Cardiac fibroblast (primary cell): ENCODE data around the gene ARID1B.

ENCODE experiments used
- DNase-seq, 2 donors: peaks; one replicate each; pipeline versions ENCODE4 v3.0.0 to v3.0.0-alpha.2; 2010; ENCODE audit warnings: low read depth in 2 of 2
- H3K4me3 ChIP-seq, 2 donors: replicated peaks in 1 of 2; 1 replicate in 1 of 2; 2 replicates in 1 of 2; pipeline ENCODE4 v1.5.1; 2011; ENCODE audit warnings: low read depth in 2 of 2, low read length in 2 of 2, mild to moderate bottlenecking in 2 of 2, moderate library complexity in 1 of 2
- TF ChIP-seq, protein P1 (sequence below): IDR thresholded peaks from one replicate; pipeline ENCODE4 v1.5.1; 2011; ENCODE audit warnings: low read depth, mild to moderate bottlenecking, low read length, inconsistent platforms

Gene ARID1B

GRCh38 chr6:157063923-157064322, 286.7 kb downstream of the ARID1B start:
- DNase-seq = no peak
- TF ChIP-seq, protein P1, sequence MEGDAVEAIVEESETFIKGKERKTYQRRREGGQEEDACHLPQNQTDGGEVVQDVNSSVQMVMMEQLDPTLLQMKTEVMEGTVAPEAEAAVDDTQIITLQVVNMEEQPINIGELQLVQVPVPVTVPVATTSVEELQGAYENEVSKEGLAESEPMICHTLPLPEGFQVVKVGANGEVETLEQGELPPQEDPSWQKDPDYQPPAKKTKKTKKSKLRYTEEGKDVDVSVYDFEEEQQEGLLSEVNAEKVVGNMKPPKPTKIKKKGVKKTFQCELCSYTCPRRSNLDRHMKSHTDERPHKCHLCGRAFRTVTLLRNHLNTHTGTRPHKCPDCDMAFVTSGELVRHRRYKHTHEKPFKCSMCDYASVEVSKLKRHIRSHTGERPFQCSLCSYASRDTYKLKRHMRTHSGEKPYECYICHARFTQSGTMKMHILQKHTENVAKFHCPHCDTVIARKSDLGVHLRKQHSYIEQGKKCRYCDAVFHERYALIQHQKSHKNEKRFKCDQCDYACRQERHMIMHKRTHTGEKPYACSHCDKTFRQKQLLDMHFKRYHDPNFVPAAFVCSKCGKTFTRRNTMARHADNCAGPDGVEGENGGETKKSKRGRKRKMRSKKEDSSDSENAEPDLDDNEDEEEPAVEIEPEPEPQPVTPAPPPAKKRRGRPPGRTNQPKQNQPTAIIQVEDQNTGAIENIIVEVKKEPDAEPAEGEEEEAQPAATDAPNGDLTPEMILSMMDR = no peak
- H3K4me3 ChIP-seq = no peak overlapping the region

DNA sequence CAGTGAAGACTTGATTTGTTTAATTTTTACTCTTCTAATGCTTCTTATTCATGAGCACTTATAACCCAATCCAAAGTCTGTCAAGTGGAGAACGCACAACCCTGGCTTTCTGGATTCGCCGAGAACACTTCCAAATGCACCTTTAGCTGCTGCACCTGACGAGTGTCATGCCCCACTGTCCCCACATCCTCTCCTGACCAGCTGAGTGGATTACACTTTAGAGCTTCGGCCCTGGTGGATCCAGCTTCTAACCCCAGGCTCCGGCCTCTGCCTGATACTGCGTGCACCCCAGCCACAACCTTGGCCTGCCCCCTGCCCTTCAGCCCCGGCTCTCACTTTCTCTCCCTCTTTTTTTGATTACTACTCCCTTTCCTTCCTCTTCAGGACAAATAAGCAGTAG, 287.3 kb downstream of the ARID1B start:
- no peak overlapping the region for H3K4me3 ChIP-seq
- TF ChIP-seq, protein P1 = no peak
- no peak for DNase-seq

GRCh38 chr6:157065366-157065765, 288.2 kb downstream of the ARID1B start:
- DNase-seq = no peak
- no peak overlapping the region for H3K4me3 ChIP-seq
- TF ChIP-seq, protein P1 = no peak

- DNase-seq = peak in 1 of 2 donors; percentile 26
- no peak overlapping the region for H3K4me3 ChIP-seq
- TF ChIP-seq, protein P1 = no peak
Observed at GRCh38 chr6:157066781-157067491, 289.8 kb downstream of the ARID1B start.

GRCh38 chr6:157067507-157067906, 290.3 kb downstream of the ARID1B start:
- H3K4me3 ChIP-seq = no peak overlapping the region
- no peak for DNase-seq
- TF ChIP-seq, protein P1 = no peak

GRCh38 chr6:157068691-157069324, 291.6 kb downstream of the ARID1B start:
- DNase-seq = peak in 1 of 2 donors; percentile 40
- no peak overlapping the region for H3K4me3 ChIP-seq
- TF ChIP-seq, protein P1 = no peak
